ENCODE data around the gene CRTC1. TPM values are rescaled to one million over a fixed set of nuclear protein-coding genes. Genes with fewer than 3 reads are reported as not detected.

CRTC1 gene
- total and polyA plus RNA-seq, 2 of the 13 experiments (the other 11 are each of a cell fraction or from before 2014, with no cell fraction given): 2.0 to 2.7 TPM

GRCh38 chr19:18713550-18714117, 30.2 kb downstream of the CRTC1 start (continued):
- TF ChIP-seq, protein P1, sequence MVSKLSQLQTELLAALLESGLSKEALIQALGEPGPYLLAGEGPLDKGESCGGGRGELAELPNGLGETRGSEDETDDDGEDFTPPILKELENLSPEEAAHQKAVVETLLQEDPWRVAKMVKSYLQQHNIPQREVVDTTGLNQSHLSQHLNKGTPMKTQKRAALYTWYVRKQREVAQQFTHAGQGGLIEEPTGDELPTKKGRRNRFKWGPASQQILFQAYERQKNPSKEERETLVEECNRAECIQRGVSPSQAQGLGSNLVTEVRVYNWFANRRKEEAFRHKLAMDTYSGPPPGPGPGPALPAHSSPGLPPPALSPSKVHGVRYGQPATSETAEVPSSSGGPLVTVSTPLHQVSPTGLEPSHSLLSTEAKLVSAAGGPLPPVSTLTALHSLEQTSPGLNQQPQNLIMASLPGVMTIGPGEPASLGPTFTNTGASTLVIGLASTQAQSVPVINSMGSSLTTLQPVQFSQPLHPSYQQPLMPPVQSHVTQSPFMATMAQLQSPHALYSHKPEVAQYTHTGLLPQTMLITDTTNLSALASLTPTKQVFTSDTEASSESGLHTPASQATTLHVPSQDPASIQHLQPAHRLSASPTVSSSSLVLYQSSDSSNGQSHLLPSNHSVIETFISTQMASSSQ (IDR thresholded peaks at IDR 0.05; ENCODE audit: low read depth): no peak
- TF ChIP-seq, protein P1 (CRISPR knock-in tag; IDR thresholded peaks at IDR 0.05; ENCODE audit: borderline replicate concordance): no peak
- no peak for TF ChIP-seq EEA1 (CRISPR knock-in tag; IDR thresholded peaks at IDR 0.05; ENCODE audit: borderline replicate concordance)
- TF ChIP-seq FOXO1 (CRISPR knock-in tag; IDR thresholded peaks at IDR 0.05): peak; percentile 11; the same call in 1 of the 2 replicates
- TF ChIP-seq ESRRA (CRISPR knock-in tag; IDR thresholded peaks at IDR 0.05; ENCODE audit: low read depth): no peak
- TF ChIP-seq, protein P2, sequence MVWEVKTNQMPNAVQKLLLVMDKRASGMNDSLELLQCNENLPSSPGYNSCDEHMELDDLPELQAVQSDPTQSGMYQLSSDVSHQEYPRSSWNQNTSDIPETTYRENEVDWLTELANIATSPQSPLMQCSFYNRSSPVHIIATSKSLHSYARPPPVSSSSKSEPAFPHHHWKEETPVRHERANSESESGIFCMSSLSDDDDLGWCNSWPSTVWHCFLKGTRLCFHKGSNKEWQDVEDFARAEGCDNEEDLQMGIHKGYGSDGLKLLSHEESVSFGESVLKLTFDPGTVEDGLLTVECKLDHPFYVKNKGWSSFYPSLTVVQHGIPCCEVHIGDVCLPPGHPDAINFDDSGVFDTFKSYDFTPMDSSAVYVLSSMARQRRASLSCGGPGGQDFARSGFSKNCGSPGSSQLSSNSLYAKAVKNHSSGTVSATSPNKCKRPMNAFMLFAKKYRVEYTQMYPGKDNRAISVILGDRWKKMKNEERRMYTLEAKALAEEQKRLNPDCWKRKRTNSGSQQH (CRISPR knock-in tag; IDR thresholded peaks at IDR 0.05; ENCODE audit: low read depth): no peak
- no peak for TF ChIP-seq ATF4 (CRISPR knock-in tag; IDR thresholded peaks at IDR 0.05)
- TF ChIP-seq ZNF18 (CRISPR knock-in tag; IDR thresholded peaks at IDR 0.05; ENCODE audit: insufficient replicate concordance): no peak
- no peak for TF ChIP-seq ZSCAN5A (CRISPR knock-in tag; IDR thresholded peaks at IDR 0.05; ENCODE audit: borderline replicate concordance)
- TF ChIP-seq ZNF781 (CRISPR knock-in tag; IDR thresholded peaks at IDR 0.05; ENCODE audit: borderline replicate concordance, not compliant biosample characterization): no peak
- no peak for TF ChIP-seq SMC3 (IDR thresholded peaks at IDR 0.05; ENCODE audit: low read length)
- TF ChIP-seq MNT (IDR thresholded peaks at IDR 0.05): no peak
- no peak for TF ChIP-seq FOXO4 (CRISPR knock-in tag; conservative IDR thresholded peaks at IDR 0.05)
- TF ChIP-seq ARNT (IDR thresholded peaks at IDR 0.05): no peak
- no peak for TF ChIP-seq TEAD2 (CRISPR knock-in tag; IDR thresholded peaks at IDR 0.05)
- peak; percentile 47; the same call in 1 of the 2 replicates for TF ChIP-seq KDM5B (CRISPR knock-in tag; IDR thresholded peaks at IDR 0.05; ENCODE audit: borderline replicate concordance)

All from HepG2 (cell line).